Adrenal gland (tissue), 12 donors: Measurements from ENCODE around the gene CEP70. TPM values are rescaled to one million over a fixed set of nuclear protein-coding genes. Genes with fewer than 3 reads are reported as not detected.

Source experiments
- DNase-seq, 7 donors: peaks; one replicate each; pipeline ENCODE4 v3.0.0-alpha.2; 2019 to 2020
- H3K27ac ChIP-seq, 5 donors: fragments of 200-600 bp; sonication (generic) in 4 of 5; 1 replicate in 3 of 5; 2 replicates in 2 of 5; pipeline versions ENCODE4 v1.5.1 to v1.8.0; 2016 to 2020; ENCODE audit warnings: mild to moderate bottlenecking in 1 of 5
- H3K27me3 ChIP-seq: fragments of 200-600 bp; 2 replicates; pipeline ENCODE4 v1.8.0; 2021
- H3K36me3 ChIP-seq, 2 donors: fragments of 200-600 bp; replicated peaks in 1 of 2; 1 replicate in 1 of 2; 2 replicates in 1 of 2; pipeline versions ENCODE4 v1.5.1 to v1.8.0; 2018 to 2022
- H3K4me1 ChIP-seq, 2 donors: fragments of 200-600 bp; replicated peaks in 1 of 2; 1 replicate in 1 of 2; 2 replicates in 1 of 2; pipeline versions ENCODE4 v1.5.1 to v1.8.0; 2018 to 2021
- H3K4me3 ChIP-seq, 4 donors: fragments of 200-600 bp; sonication (generic) in 3 of 4; one replicate each; pipeline ENCODE4 v1.5.1; 2016 to 2018
- H3K9me3 ChIP-seq, 3 donors: fragments of 200-600 bp; sonication (generic) in 1 of 3; replicated peaks in 1 of 3; 1 replicate in 2 of 3; 2 replicates in 1 of 3; pipeline versions ENCODE4 v1.5.1 to v1.8.0; 2016 to 2021
- CTCF ChIP-seq, 6 experiments: fragments of 450-650 bp in 4 of 6; fragments of 200-600 bp in 2 of 6; sonication (generic) in 1 of 6; IDR thresholded peaks; 1 replicate in 5 of 6; 2 replicates in 1 of 6; pipeline versions ENCODE4 v1.5.1 to v1.8.0; 2016 to 2021; ENCODE audit warnings: antibody characterized with exemption in 6 of 6, mild to moderate bottlenecking in 2 of 6, moderate library complexity in 1 of 6
- POLR2A ChIP-seq, 2 donors: fragments of 450-650 bp; IDR thresholded peaks; one replicate each; pipeline ENCODE4 v1.6.1; 2017; ENCODE audit warnings: antibody characterized with exemption in 2 of 2, mild to moderate bottlenecking in 2 of 2, moderate library complexity in 1 of 2
- WGBS, 4 donors: extraction: QIAGEN DNeasy Blood & Tissue Kit in 2 of 4; methylation state at CpG; one replicate each; pipeline versions ENCODE4 v1.1.5 to v1.1.7; 2013 to 2017; 5-methylcytosine and 5-hydroxymethylcytosine counted together
- intact Hi-C, 2 donors: fragments of 100-400 bp; cut with DNase I; formaldehyde crosslinking; loops; one replicate each; pipeline versions ENCODE4 v1.14.1 to v1.15.0; 2022 to 2023
- polyA plus RNA-seq, 3 donors: library from polyadenylated mRNA; stranded (reverse); fragments of 200-250 nt in 2 of 3; fragments of 350-450 nt in 1 of 3; fragmentation: Illumina TruSeq in 1 of 3; extraction: RNeasy Lipid Tissue Mini Kit (QIAGEN cat#74804) in 1 of 3; gene quantifications; one replicate each; pipeline ENCODE4 v1.2.3, GENCODE V29; 2013 to 2014
- total RNA-seq, 9 donors: library from RNA; depleted of rRNA in 4 of 9; stranded (reverse); fragments of >200 nt in 4 of 9; fragments of 120-200 nt in 1 of 9; fragmentation: NEBNext Ultra II Directional in 1 of 9; extraction: Animal tissue kit (Norgen Biotek cat#: 25700) in 1 of 9; gene quantifications; one replicate each; pipeline versions ENCODE4 v1.1.0 to v1.2.4, GENCODE V29; 2013 to 2023
- donor health status: healthy with polysubstance abuse.
- donor health status: Bipolar disorder and iron deficiency.
- donor health status: DM: yes; HTN: yes; CAD: no.
- donor health status: DM: no; HTN: no; CAD: no.
- donor health status: DM: no; HTN: no; CAD: no.
- donor health status: DM: yes; HTN: yes; CAD: no.

Gene CEP70
- total and polyA plus RNA-seq, 12 donors = 7.8 to 26.9 (median 16.4) TPM

GRCh38 chr3:138594935-138595610 is 1.0 kb upstream of the CEP70 start:
- H3K9me3 ChIP-seq = no peaks in the 10 kb centered on the region
- H3K27ac ChIP-seq = peak overlapping the region in 2 of 5 donors; percentile 95 to 97
- TF ChIP-seq POLR2A (IDR thresholded peaks at IDR 0.05) (no peak), CTCF (IDR thresholded peaks at IDR 0.05) (no peak)
- no peak for DNase-seq
- intact Hi-C loops = loop anchor here (2.0 to 5.0 kb wide), 2 partner anchors 322 kb away; no protein-coding TSS in a partner anchor
- H3K4me1 ChIP-seq = peaks cover 5 to 11% of the 10 kb centered on the region in 2 donors
- H3K27me3 ChIP-seq = no peaks in the 10 kb centered on the region
- no peaks in the 10 kb centered on the region for H3K36me3 ChIP-seq
- WGBS, 4 donors = 27 to 37% (median 36%) methylated on average over 6 of the region's 6 CpGs
- H3K4me3 ChIP-seq = no peak overlapping the region

- Histone ChIP-seq H3K27ac (peak overlapping the region; percentile 86 to 98 (median 95)), H3K27me3 (no peaks in the 10 kb centered on the region), H3K4me3 (peak overlapping the region in 3 of 4 donors; percentile 49 to 87 (median 60)), H3K4me1 (peaks cover 5 to 11% of the 10 kb centered on the region in 2 donors), H3K9me3 (no peaks in the 10 kb centered on the region), H3K36me3 (no peaks in the 10 kb centered on the region)
- no peak for TF ChIP-seq POLR2A (IDR thresholded peaks at IDR 0.05)
- TF ChIP-seq CTCF (IDR thresholded peaks at IDR 0.05) = no peak
- intact Hi-C loops = loop anchor here (2.0 to 5.0 kb wide), 2 partner anchors 323 to 324 kb away; no protein-coding TSS in a partner anchor
- 9 to 13% (median 11%) methylated on average over 21 to 22 of the region's 22 CpGs for WGBS, 4 donors
- peak in 2 of 7 donors; percentile 19 to 20 for DNase-seq
Measured at GRCh38 chr3:138593488-138594149, 441 bp downstream of the CEP70 start.

GRCh38 chr3:138591392-138591791 is 2.7 kb downstream of the CEP70 start:
- no peak overlapping the region for H3K27ac ChIP-seq
- TF ChIP-seq CTCF (IDR thresholded peaks at IDR 0.05) (no peak), POLR2A (IDR thresholded peaks at IDR 0.05) (no peak)
- no peak for DNase-seq
- 82 to 85% (median 84%) methylated on average over 1 of the region's 1 CpG for WGBS, 4 donors
- intact Hi-C loops = loop anchor here in 1 of 2 donors (5.0 kb wide), 1 partner anchor 326 kb away; no protein-coding TSS in a partner anchor
- H3K4me3 ChIP-seq = no peak overlapping the region
- H3K4me1 ChIP-seq = peaks cover 5 to 11% of the 10 kb centered on the region in 2 donors
- H3K27me3 ChIP-seq = no peaks in the 10 kb centered on the region
- H3K36me3 ChIP-seq = no peaks in the 10 kb centered on the region
- no peaks in the 10 kb centered on the region for H3K9me3 ChIP-seq

GRCh38 chr3:138588445-138588844 is 5.6 kb downstream of the CEP70 start:
- TF ChIP-seq CTCF (IDR thresholded peaks at IDR 0.05) (no peak), POLR2A (IDR thresholded peaks at IDR 0.05) (no peak)
- intact Hi-C loops = no loop called here
- H3K4me1 ChIP-seq = peaks cover 4 to 7% of the 10 kb centered on the region in 2 donors
- 91 to 97% (median 95%) methylated on average over 5 of the region's 5 CpGs for WGBS, 4 donors
- H3K9me3 ChIP-seq = no peaks in the 10 kb centered on the region
- H3K4me3 ChIP-seq = no peak overlapping the region
- no peak overlapping the region for H3K27ac ChIP-seq
- no peaks in the 10 kb centered on the region for H3K27me3 ChIP-seq
- DNase-seq = no peak
- no peaks in the 10 kb centered on the region for H3K36me3 ChIP-seq
